ENCODE data around the gene TRIM63.
A peak's percentile ranks its signal among the peaks of the same experiment; 100 is the strongest.

The TRIM63 gene

GRCh38 chr1:26067432-26067911 lies at the start of gene TRIM63:
TRIM63 (minus strand) TSS chr1:26067630; CDS start chr1:26067494, 136 bp downstream.
- no peak for TF ChIP-seq EP300 (IDR thresholded peaks at IDR 0.05; ENCODE audit: borderline replicate concordance)
- TF ChIP-seq RAD21 (IDR thresholded peaks at IDR 0.05; ENCODE audit: low read depth): no peak
- no peak for TF ChIP-seq TCF12 (IDR thresholded peaks at IDR 0.05; ENCODE audit: low read depth)
- TF ChIP-seq YY1 (IDR thresholded peaks at IDR 0.05; ENCODE audit: low read depth): no peak
- TF ChIP-seq CREB1 (IDR thresholded peaks at IDR 0.05; ENCODE audit: low read depth): no peak
- TF ChIP-seq CEBPB (IDR thresholded peaks at IDR 0.05): no peak
- no peak for TF ChIP-seq FOXM1 (IDR thresholded peaks at IDR 0.05; ENCODE audit: borderline replicate concordance, low read depth)
- TF ChIP-seq NFIC (IDR thresholded peaks at IDR 0.05): no peak
- TF ChIP-seq, protein P1, sequence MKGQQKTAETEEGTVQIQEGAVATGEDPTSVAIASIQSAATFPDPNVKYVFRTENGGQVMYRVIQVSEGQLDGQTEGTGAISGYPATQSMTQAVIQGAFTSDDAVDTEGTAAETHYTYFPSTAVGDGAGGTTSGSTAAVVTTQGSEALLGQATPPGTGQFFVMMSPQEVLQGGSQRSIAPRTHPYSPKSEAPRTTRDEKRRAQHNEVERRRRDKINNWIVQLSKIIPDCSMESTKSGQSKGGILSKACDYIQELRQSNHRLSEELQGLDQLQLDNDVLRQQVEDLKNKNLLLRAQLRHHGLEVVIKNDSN (IDR thresholded peaks at IDR 0.05): no peak
- no peak for TF ChIP-seq TAF1 (IDR thresholded peaks at IDR 0.05; ENCODE audit: low read depth)
- TF ChIP-seq REST (IDR thresholded peaks at IDR 0.05; ENCODE audit: low read depth): no peak
- no peak for TF ChIP-seq ZBTB7A (IDR thresholded peaks at IDR 0.05; ENCODE audit: low read depth)
- TF ChIP-seq, protein P2, sequence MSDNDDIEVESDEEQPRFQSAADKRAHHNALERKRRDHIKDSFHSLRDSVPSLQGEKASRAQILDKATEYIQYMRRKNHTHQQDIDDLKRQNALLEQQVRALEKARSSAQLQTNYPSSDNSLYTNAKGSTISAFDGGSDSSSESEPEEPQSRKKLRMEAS (IDR thresholded peaks at IDR 0.05): no peak
- no peak for TF ChIP-seq EGR1 (IDR thresholded peaks at IDR 0.05)

DNA sequence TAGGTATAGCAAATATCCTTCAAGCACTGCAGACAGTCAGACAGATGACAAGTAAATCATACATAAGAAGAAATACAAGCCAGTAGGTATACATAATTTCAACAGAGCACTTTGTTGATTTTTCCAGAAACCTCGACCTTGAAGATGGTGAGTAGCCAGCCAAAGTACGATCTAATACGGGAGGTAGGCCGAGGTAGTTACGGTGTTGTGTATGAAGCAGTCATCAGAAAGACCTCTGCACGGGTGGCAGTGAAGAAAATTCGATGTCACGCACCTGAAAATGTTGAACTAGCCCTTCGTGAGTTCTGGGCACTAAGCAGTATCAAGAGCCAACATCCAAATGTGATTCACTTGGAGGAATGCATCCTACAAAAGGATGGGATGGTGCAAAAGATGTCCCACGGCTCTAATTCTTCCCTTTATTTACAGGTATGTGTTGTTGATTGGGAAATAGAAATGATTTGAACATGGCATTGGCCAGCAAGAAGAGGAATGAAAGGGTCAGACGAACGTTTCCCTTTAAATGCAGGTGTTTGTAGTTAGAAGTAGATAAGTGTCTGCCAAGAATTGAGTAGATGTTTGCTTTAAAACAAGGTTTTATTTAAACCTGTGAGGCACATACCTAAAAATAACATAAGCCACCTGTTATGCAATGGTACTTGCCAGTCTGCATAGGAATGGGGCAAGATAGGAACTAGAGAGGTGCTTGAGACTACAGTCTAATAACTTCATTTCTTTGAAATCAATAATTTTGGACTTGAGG lies 46.9 kb upstream of the TRIM63 start:
- TF ChIP-seq REST (IDR thresholded peaks at IDR 0.05; ENCODE audit: low read depth) (no peak), CEBPB (IDR thresholded peaks at IDR 0.05) (no peak)
- TF ChIP-seq, protein P2 (IDR thresholded peaks at IDR 0.05): no peak

GRCh38 chr1:26112407-26112775 lies 45.0 kb upstream of the TRIM63 start:
- TF ChIP-seq, protein P2 (IDR thresholded peaks at IDR 0.05): 0 out of 2 replicates have a peak, but pooled peaks have one; percentile 3
- no peak for TF ChIP-seq FOXM1 (IDR thresholded peaks at IDR 0.05; ENCODE audit: borderline replicate concordance, low read depth)
- TF ChIP-seq, protein P1 (IDR thresholded peaks at IDR 0.05): no peak
- TF ChIP-seq EGR1 (IDR thresholded peaks at IDR 0.05): no peak
- no peak for TF ChIP-seq TCF12 (IDR thresholded peaks at IDR 0.05; ENCODE audit: low read depth)

- TF ChIP-seq TEAD4 (IDR thresholded peaks at IDR 0.05): no peak
- TF ChIP-seq, protein P1 (IDR thresholded peaks at IDR 0.05): peak; percentile 51
- 0 out of 2 replicates have a peak, but pooled peaks have one; percentile 5 for TF ChIP-seq NFIC (IDR thresholded peaks at IDR 0.05)
- no peak for TF ChIP-seq RAD21 (IDR thresholded peaks at IDR 0.05; ENCODE audit: low read depth)
- TF ChIP-seq TAF1 (IDR thresholded peaks at IDR 0.05; ENCODE audit: low read depth): peak; percentile 81
- no peak for TF ChIP-seq REST (IDR thresholded peaks at IDR 0.05; ENCODE audit: low read depth)
- no peak for TF ChIP-seq CEBPB (IDR thresholded peaks at IDR 0.05)
- no peak for TF ChIP-seq EGR1 (IDR thresholded peaks at IDR 0.05)
- TF ChIP-seq TCF12 (IDR thresholded peaks at IDR 0.05; ENCODE audit: low read depth): no peak
- TF ChIP-seq EP300 (IDR thresholded peaks at IDR 0.05; ENCODE audit: borderline replicate concordance): no peak
- no peak for TF ChIP-seq FOXM1 (IDR thresholded peaks at IDR 0.05; ENCODE audit: borderline replicate concordance, low read depth)
- TF ChIP-seq, protein P2 (IDR thresholded peaks at IDR 0.05): peak; percentile 76
- TF ChIP-seq YY1 (IDR thresholded peaks at IDR 0.05; ENCODE audit: low read depth): peak; percentile 93
- no peak; the same call in 1 of the 2 replicates for TF ChIP-seq ZBTB7A (IDR thresholded peaks at IDR 0.05; ENCODE audit: low read depth)
- TF ChIP-seq CREB1 (IDR thresholded peaks at IDR 0.05; ENCODE audit: low read depth): 0 out of 2 replicates have a peak, but pooled peaks have one; percentile 26
These were observed 44.3 kb upstream of the TRIM63 start, which contains the start of gene PDIK1L for GRCh38 chr1:26111530-26112406. PDIK1L (plus strand) TSS chr1:26111824; CDS start chr1:26114309, 2,485 bp downstream.
